ENCODE measurements around the gene HAPSTR1.

HAPSTR1 gene

DNA sequence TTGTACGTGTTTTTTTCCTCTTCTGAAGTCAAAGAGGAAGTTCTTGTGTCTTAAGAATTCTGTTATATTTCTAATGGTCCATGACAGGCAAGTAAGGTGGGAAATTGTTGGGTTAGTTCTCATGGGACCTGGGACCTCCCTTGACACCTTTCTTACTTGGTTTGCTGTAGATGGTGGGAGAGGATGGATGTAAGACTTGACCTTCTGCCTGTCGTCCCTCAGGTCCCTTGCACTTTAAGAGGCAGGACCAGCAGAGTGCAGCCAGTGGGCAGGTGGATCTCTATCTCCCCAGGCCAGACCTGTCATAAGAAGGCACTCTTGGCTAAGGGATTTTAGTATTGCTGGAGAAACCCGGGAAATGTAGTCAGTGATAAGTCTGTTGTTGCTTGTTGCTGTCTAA is 12.1 kb downstream of the HAPSTR1 start (continued):
- TF ChIP-seq KLF16 (tag by site-specific recombination; IDR thresholded peaks at IDR 0.05), result no peak
- no peak for TF ChIP-seq HOXD13 (CRISPR knock-in tag; IDR thresholded peaks at IDR 0.05; ENCODE audit: borderline replicate concordance)
- TF ChIP-seq ZNF140 (tag by site-specific recombination; IDR thresholded peaks at IDR 0.05), result no peak
- no peak for TF ChIP-seq IKZF3 (tag by site-specific recombination; IDR thresholded peaks at IDR 0.05)
- TF ChIP-seq ZNF2 (tag by site-specific recombination; IDR thresholded peaks at IDR 0.05), result no peak
- TF ChIP-seq, protein P1, sequence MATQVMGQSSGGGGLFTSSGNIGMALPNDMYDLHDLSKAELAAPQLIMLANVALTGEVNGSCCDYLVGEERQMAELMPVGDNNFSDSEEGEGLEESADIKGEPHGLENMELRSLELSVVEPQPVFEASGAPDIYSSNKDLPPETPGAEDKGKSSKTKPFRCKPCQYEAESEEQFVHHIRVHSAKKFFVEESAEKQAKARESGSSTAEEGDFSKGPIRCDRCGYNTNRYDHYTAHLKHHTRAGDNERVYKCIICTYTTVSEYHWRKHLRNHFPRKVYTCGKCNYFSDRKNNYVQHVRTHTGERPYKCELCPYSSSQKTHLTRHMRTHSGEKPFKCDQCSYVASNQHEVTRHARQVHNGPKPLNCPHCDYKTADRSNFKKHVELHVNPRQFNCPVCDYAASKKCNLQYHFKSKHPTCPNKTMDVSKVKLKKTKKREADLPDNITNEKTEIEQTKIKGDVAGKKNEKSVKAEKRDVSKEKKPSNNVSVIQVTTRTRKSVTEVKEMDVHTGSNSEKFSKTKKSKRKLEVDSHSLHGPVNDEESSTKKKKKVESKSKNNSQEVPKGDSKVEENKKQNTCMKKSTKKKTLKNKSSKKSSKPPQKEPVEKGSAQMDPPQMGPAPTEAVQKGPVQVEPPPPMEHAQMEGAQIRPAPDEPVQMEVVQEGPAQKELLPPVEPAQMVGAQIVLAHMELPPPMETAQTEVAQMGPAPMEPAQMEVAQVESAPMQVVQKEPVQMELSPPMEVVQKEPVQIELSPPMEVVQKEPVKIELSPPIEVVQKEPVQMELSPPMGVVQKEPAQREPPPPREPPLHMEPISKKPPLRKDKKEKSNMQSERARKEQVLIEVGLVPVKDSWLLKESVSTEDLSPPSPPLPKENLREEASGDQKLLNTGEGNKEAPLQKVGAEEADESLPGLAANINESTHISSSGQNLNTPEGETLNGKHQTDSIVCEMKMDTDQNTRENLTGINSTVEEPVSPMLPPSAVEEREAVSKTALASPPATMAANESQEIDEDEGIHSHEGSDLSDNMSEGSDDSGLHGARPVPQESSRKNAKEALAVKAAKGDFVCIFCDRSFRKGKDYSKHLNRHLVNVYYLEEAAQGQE (tag by site-specific recombination; IDR thresholded peaks at IDR 0.05), result no peak

DNA sequence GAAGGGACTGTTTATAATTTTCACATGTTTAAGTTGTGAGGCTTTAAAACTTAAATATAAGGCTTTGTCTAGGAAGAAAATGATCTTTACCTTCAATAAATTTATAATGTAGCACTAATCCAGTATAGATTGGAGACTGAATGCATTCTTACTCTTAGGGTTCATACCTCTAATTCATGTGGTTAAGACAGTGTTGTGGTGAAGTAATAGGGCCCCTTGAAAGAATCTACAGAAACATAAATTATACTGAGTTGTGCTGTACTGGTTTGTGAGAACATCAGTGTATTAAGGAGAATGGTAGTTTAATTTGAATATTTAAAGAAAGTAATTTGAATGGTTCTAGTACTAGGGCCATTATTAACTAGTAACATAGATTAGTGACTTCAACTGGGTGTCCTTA is 13.7 kb downstream of the HAPSTR1 start:
- H3K9me3 ChIP-seq (ENCODE audit: control insufficient read depth, insufficient read depth, low read depth, low read length), result no peaks in the 10 kb centered on the region
- CTCF ChIA-PET, result no interaction called here
- H3K4me3 ChIP-seq (ENCODE audit: low read depth, low read length), result no peak overlapping the region
- H3K4me1 ChIP-seq (ENCODE audit: control insufficient read depth, insufficient read depth, low read length), result 0 out of 2 replicates have a peak, but pooled peaks cover 3% of the 10 kb centered on the region
- peaks cover 30 to 100% of the 10 kb centered on the region in 2 experiments for H3K36me3 ChIP-seq (ENCODE audit: control insufficient read depth in 2 of 2, insufficient read depth in 1 of 2, low read length in 2 of 2)
- TF ChIP-seq ZNF843 (tag by site-specific recombination; IDR thresholded peaks at IDR 0.05) (no peak), ZNF658 (tag by site-specific recombination; IDR thresholded peaks at IDR 0.05) (no peak)
- POLR2A ChIA-PET, result no interaction called here
- no peak overlapping the region for H3K27ac ChIP-seq (ENCODE audit: extremely low read depth, low read depth, low read length)

DNA sequence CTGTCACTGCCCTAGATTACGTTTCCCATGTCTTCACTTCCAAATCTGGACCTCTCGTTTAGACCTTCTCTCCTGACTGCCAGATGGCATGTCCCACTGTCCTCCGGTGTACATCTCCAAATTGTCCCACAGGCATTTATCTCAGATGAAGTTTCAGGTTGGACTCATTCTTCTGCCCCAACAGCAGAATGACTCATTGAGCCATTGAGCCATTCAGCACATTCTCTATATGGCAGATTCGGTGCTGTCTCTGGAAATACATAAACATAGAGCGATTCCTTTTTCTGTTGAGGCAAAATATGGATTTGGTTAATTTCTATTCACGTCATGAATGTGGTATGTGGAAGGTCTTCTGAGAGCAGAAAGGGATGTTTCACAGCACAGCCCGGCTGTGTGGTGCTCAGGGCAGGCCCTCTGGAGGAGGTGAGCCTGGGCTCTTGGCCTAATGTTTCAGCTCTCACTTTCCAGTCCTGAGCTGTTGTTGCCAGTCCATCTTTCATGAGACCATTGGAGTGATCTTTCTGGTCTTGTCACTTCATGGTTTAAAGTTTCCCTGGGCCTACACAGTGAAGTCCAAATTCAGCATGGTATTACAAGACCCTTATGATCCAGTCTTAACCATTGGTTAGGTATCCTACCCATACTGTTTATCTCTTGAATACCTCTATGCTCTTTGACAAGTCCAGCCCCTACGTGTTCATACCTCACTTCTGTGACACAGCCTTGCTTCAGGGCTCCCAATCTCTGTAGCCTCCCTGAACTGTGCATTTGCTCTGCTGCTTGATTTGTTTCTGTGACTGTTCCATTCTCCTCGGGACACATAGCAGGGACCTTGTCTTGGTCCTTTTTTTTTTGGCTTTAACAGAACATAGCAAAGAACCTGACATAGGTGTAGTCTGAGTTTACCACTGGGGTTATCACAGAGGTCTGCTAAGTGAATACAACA is 15.9 kb downstream of the HAPSTR1 start:
- Histone ChIP-seq H3K36me3 (ENCODE audit: control insufficient read depth in 2 of 2, insufficient read depth in 1 of 2, low read length in 2 of 2) (peaks cover 21 to 97% of the 10 kb centered on the region in 2 experiments), H3K27ac (ENCODE audit: extremely low read depth, low read depth, low read length) (no peak overlapping the region), H3K4me1 (ENCODE audit: control insufficient read depth, insufficient read depth, low read length) (0 out of 2 replicates have a peak, but pooled peaks cover 3% of the 10 kb centered on the region), H3K9me3 (ENCODE audit: control insufficient read depth, insufficient read depth, low read depth, low read length) (no peaks in the 10 kb centered on the region), H3K4me3 (ENCODE audit: low read depth, low read length) (no peak overlapping the region)
- POLR2A ChIA-PET, result interaction anchor here (1.1 kb wide), 1 partner anchor 15 kb away, joined by 4 read pairs; no protein-coding TSS in a partner anchor
- CTCF ChIA-PET, result interaction anchor here (0.6 kb wide), 1 partner anchor 19 kb away, joined by 6 read pairs; no protein-coding TSS in a partner anchor
- TF ChIP-seq, protein P2, sequence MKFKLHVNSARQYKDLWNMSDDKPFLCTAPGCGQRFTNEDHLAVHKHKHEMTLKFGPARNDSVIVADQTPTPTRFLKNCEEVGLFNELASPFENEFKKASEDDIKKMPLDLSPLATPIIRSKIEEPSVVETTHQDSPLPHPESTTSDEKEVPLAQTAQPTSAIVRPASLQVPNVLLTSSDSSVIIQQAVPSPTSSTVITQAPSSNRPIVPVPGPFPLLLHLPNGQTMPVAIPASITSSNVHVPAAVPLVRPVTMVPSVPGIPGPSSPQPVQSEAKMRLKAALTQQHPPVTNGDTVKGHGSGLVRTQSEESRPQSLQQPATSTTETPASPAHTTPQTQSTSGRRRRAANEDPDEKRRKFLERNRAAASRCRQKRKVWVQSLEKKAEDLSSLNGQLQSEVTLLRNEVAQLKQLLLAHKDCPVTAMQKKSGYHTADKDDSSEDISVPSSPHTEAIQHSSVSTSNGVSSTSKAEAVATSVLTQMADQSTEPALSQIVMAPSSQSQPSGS (tag by site-specific recombination; IDR thresholded peaks at IDR 0.05; ENCODE audit: low read depth), result no peak
- no peak for TF ChIP-seq ZNF610 (tag by site-specific recombination; IDR thresholded peaks at IDR 0.05; ENCODE audit: borderline replicate concordance)
- TF ChIP-seq, protein P3, sequence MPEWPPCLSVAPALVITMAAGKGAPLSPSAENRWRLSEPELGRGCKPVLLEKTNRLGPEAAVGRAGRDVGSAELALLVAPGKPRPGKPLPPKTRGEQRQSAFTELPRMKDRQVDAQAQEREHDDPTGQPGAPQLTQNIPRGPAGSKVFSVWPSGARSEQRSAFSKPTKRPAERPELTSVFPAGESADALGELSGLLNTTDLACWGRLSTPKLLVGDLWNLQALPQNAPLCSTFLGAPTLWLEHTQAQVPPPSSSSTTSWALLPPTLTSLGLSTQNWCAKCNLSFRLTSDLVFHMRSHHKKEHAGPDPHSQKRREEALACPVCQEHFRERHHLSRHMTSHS (tag by site-specific recombination; IDR thresholded peaks at IDR 0.05), result no peak
- TF ChIP-seq, protein P4, sequence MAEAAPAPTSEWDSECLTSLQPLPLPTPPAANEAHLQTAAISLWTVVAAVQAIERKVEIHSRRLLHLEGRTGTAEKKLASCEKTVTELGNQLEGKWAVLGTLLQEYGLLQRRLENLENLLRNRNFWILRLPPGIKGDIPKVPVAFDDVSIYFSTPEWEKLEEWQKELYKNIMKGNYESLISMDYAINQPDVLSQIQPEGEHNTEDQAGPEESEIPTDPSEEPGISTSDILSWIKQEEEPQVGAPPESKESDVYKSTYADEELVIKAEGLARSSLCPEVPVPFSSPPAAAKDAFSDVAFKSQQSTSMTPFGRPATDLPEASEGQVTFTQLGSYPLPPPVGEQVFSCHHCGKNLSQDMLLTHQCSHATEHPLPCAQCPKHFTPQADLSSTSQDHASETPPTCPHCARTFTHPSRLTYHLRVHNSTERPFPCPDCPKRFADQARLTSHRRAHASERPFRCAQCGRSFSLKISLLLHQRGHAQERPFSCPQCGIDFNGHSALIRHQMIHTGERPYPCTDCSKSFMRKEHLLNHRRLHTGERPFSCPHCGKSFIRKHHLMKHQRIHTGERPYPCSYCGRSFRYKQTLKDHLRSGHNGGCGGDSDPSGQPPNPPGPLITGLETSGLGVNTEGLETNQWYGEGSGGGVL (tag by site-specific recombination; IDR thresholded peaks at IDR 0.05), result no peak

All from HEK293 (cell line).